Upper lobe of left lung (tissue), 6 donors: Measurements from ENCODE around the gene SPATS2. TPM values are rescaled to one million over a fixed set of nuclear protein-coding genes. Genes with fewer than 3 reads are reported as not detected.

ENCODE experiments used
- ATAC-seq, 2 donors: fragments of 200-7000 bp; cut with Tn5 transposase; one replicate each; pipeline ENCODE4 v1.9.1; 2022; ENCODE audit warnings: mild to moderate bottlenecking in 2 of 2, moderate library complexity in 2 of 2; ENCODE audit not compliant: low FRiP score in 2 of 2
- DNase-seq, 2 donors: peaks; one replicate each; pipeline ENCODE4 v3.0.0-alpha.2; 2019 to 2020
- H3K27ac ChIP-seq, 4 donors: fragments of 200-600 bp; sonication (generic); one replicate each; pipeline ENCODE4 v1.5.1; 2016 to 2019
- H3K27me3 ChIP-seq, 4 donors: fragments of 200-600 bp; sonication (generic); one replicate each; pipeline ENCODE4 v1.5.1; 2017 to 2019
- H3K36me3 ChIP-seq, 4 donors: fragments of 200-600 bp; sonication (generic); one replicate each; pipeline ENCODE4 v1.5.1; 2016 to 2019
- H3K4me1 ChIP-seq, 4 donors: fragments of 200-600 bp; sonication (generic); one replicate each; pipeline ENCODE4 v1.5.1; 2018 to 2019
- H3K4me3 ChIP-seq, 4 donors: fragments of 200-600 bp; sonication (generic); one replicate each; pipeline ENCODE4 v1.5.1; 2017 to 2019; ENCODE audit warnings: mild to moderate bottlenecking in 2 of 4, moderate library complexity in 1 of 4
- H3K9me3 ChIP-seq, 4 donors: fragments of 200-600 bp; sonication (generic); one replicate each; pipeline ENCODE4 v1.5.1; 2018 to 2019
- EP300 ChIP-seq, 4 donors: sonication (generic); formaldehyde crosslinking; IDR thresholded peaks; one replicate each; pipeline ENCODE4 v1.5.1; 2017; ENCODE audit warnings: antibody characterized with exemption in 4 of 4, control low read depth in 2 of 4
- POLR2A ChIP-seq, 4 donors: fragments of 450-650 bp; IDR thresholded peaks; one replicate each; pipeline ENCODE4 v1.5.1; 2016 to 2017; ENCODE audit warnings: antibody characterized with exemption in 4 of 4, mild to moderate bottlenecking in 2 of 4
- POLR2AphosphoS5 ChIP-seq, 2 donors: sonication (generic); formaldehyde crosslinking; IDR thresholded peaks; one replicate each; pipeline ENCODE4 v1.5.1; 2017; ENCODE audit warnings: antibody characterized with exemption in 2 of 2
- WGBS, 2 donors: methylation state at CpG; one replicate each; pipeline ENCODE4 v1.1.5; 2017 to 2018; 5-methylcytosine and 5-hydroxymethylcytosine counted together
- total RNA-seq, 6 donors: library from RNA; depleted of rRNA in 4 of 6; stranded (reverse); fragments of >200 nt in 4 of 6; gene quantifications; one replicate each; pipeline versions ENCODE4 v1.1.0 to v1.2.1, GENCODE V29; 2016 to 2021
- TF ChIP-seq, protein P1 (sequence below), 6 experiments: fragments of 450-650 bp in 4 of 6; fragments of 200-600 bp in 2 of 6; sonication (generic) in 2 of 6; IDR thresholded peaks; one replicate each; pipeline ENCODE4 v1.5.1; 2016 to 2019; ENCODE audit warnings: antibody characterized with exemption in 6 of 6
- donor health status: DM: no; HTN: no; CAD: no; lungs with moderate emphysema.
- donor health status: DM: no; HTN: yes; CAD: no; lungs with severe emphysema.

SPATS2 gene
- total RNA-seq, 6 donors from 2014 or later = 6.2 to 33.5 (median 14.4) TPM

DNA sequence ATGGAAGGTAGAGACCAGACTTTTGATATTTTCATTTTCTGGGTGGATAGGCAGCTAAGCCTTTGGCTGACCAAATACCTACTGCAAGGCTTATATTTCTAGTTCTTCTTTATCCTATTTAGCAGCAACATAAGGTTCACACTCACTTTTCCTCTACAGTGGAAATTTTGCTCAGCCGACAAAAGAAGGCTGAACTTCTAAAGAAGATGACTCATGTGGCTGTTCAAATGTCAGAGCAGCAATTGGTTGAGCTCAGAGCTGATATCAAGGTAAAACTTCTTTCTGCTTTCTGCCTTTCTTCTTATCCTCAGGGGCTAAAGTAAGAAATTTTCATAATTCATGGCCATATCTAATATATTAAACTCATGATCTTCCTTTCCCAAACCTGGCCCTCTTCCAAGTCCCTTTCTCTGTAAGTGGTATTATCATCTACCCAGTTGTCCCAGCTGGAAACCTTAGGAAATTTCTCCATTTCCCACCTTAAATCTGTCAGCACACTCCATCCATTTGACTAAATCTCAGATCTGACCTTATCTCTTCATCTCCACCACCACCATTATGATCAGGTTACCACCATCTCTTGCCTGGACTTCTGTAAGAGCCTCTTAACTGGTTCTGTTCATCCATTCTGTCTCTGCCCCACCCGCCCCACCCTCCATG is 151.8 kb downstream of the SPATS2 start:
- WGBS, 2 donors = 89 to 92% methylated on average over 2 of the region's 2 CpGs
- ATAC-seq = no peak

DNA sequence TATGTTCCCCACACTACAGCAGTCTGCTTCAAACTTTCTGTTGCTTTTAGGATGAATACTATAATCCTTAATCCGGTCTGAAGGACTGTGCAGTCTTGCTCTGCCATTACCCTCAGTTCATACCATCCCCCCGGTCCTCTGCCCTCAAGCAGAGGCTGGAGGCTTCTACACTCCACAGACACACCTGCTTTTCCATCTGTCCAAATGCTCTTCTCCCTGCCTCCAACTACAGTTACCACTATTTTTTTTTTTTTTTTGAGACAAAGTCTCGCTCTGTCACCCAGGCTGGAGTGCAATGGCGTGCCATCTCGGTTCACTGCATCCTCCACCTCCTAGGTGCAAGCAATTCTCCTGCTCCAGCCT is 152.3 kb downstream of the SPATS2 start:
- 95 to 98% methylated on average over 5 of the region's 5 CpGs for WGBS, 2 donors
- Histone ChIP-seq H3K9me3 (no peaks in the 10 kb centered on the region), H3K36me3 (peaks cover 0 to 11% (median 6%) of the 10 kb centered on the region in 4 donors), H3K27ac (no peak overlapping the region), H3K27me3 (no peaks in the 10 kb centered on the region), H3K4me1 (no peaks in the 10 kb centered on the region), H3K4me3 (no peak overlapping the region)
- peak in 1 of 2 donors; percentile 34 for ATAC-seq
- no peak for DNase-seq
- TF ChIP-seq POLR2A (IDR thresholded peaks at IDR 0.05) = no peak
- TF ChIP-seq POLR2AphosphoS5 (IDR thresholded peaks at IDR 0.05) = no peak
- TF ChIP-seq, protein P1, sequence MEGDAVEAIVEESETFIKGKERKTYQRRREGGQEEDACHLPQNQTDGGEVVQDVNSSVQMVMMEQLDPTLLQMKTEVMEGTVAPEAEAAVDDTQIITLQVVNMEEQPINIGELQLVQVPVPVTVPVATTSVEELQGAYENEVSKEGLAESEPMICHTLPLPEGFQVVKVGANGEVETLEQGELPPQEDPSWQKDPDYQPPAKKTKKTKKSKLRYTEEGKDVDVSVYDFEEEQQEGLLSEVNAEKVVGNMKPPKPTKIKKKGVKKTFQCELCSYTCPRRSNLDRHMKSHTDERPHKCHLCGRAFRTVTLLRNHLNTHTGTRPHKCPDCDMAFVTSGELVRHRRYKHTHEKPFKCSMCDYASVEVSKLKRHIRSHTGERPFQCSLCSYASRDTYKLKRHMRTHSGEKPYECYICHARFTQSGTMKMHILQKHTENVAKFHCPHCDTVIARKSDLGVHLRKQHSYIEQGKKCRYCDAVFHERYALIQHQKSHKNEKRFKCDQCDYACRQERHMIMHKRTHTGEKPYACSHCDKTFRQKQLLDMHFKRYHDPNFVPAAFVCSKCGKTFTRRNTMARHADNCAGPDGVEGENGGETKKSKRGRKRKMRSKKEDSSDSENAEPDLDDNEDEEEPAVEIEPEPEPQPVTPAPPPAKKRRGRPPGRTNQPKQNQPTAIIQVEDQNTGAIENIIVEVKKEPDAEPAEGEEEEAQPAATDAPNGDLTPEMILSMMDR (IDR thresholded peaks at IDR 0.05) = no peak
- TF ChIP-seq EP300 (IDR thresholded peaks at IDR 0.05) = no peak

More for the DNA sequence above, 151.8 kb downstream of the SPATS2 start:
- H3K36me3 ChIP-seq = peaks cover 0 to 10% (median 4%) of the 10 kb centered on the region in 4 donors
- H3K27ac ChIP-seq = no peak overlapping the region
- no peaks in the 10 kb centered on the region for H3K27me3 ChIP-seq
- TF ChIP-seq POLR2A (IDR thresholded peaks at IDR 0.05) = no peak
- TF ChIP-seq, protein P1 (IDR thresholded peaks at IDR 0.05) = no peak
- TF ChIP-seq EP300 (IDR thresholded peaks at IDR 0.05) = no peak
- TF ChIP-seq POLR2AphosphoS5 (IDR thresholded peaks at IDR 0.05) = no peak
- H3K4me3 ChIP-seq = no peak overlapping the region
- no peak for DNase-seq
- H3K9me3 ChIP-seq = no peaks in the 10 kb centered on the region
- H3K4me1 ChIP-seq = no peaks in the 10 kb centered on the region

DNA sequence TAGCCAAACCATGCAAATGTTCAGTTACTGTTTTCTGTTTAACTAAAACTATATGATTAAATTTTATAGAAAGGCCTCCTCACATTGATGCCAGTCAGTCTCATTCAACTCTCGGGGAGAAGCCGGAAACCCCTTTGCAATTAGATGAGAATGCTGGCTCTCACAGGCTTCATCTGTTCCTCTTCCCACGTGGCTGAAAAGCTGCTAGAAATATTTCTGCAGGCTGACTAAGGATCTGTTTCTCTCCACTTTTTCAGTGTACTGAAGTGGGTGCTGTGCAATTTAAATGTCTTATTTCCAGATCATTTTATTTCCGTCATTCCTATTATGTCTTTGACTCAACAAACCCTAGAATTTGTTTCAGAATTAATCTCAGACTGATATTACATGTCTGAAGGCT is 154.1 kb downstream of the SPATS2 start:
- no peak overlapping the region for H3K4me3 ChIP-seq
- no peaks in the 10 kb centered on the region for H3K4me1 ChIP-seq
- H3K27me3 ChIP-seq = no peaks in the 10 kb centered on the region
- DNase-seq = no peak
- WGBS, 2 donors = 89 to 91% methylated on average over 4 of the region's 4 CpGs
- H3K9me3 ChIP-seq = no peaks in the 10 kb centered on the region
- ATAC-seq = no peak
- H3K36me3 ChIP-seq = peaks cover 0 to 29% (median 21%) of the 10 kb centered on the region in 4 donors
- TF ChIP-seq POLR2A (IDR thresholded peaks at IDR 0.05) (no peak), POLR2AphosphoS5 (IDR thresholded peaks at IDR 0.05) (no peak), EP300 (IDR thresholded peaks at IDR 0.05) (no peak)
- TF ChIP-seq, protein P1 (IDR thresholded peaks at IDR 0.05) = no peak
- no peak overlapping the region for H3K27ac ChIP-seq

DNA sequence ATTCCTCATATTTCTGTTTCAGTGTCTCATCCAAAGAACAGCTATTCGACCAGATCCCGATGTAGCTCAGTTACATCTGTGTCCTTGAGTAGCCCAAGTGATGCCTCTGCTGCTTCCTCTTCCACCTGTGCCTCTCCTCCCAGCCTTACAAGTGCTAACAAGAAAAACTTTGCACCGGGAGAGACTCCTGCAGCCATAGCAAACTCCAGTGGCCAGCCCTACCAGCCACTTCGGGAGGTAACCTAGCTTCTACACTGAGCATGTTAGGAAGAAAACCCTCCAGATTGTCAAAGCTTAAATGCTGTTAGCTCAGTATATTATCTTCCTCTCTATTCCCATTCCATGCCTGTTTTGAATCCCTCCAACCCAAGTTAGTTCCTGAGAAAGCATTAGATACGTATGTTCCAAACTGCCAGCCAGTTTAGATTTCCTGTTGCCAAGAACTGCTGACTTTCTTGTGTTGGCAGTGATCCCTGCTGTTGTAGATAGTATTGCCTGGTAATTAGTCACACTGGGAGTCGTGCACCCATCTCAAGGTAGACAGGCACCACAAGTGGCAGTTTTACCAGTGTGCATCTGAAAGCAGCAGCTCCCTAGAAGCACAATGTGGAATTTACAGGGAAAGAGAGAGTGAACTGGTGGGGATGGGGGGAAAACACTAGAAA is 157.5 kb downstream of the SPATS2 start:
- Histone ChIP-seq H3K9me3 (no peaks in the 10 kb centered on the region), H3K27me3 (no peaks in the 10 kb centered on the region), H3K4me3 (no peak overlapping the region), H3K27ac (no peak overlapping the region), H3K36me3 (peaks cover 0 to 42% (median 30%) of the 10 kb centered on the region in 4 donors), H3K4me1 (no peaks in the 10 kb centered on the region)
- 86 to 93% methylated on average over 6 of the region's 6 CpGs for WGBS, 2 donors
- ATAC-seq (no peak), DNase-seq (no peak)
- TF ChIP-seq, protein P1 (IDR thresholded peaks at IDR 0.05) = no peak
- no peak for TF ChIP-seq POLR2AphosphoS5 (IDR thresholded peaks at IDR 0.05)
- no peak for TF ChIP-seq POLR2A (IDR thresholded peaks at IDR 0.05)
- TF ChIP-seq EP300 (IDR thresholded peaks at IDR 0.05) = no peak
